ENCODE results near the gene TSPAN8.
"Not testable (repeated sequence)": the region's sequence is repeated elsewhere in the genome, so short reads cannot be mapped to it uniquely, and the experiment has no call there.

Gene TSPAN8

GRCh38 chr12:71157601-71158233, at the start of gene TSPAN8:
Gene TSPAN8, minus strand, starts transcription at chr12:71157999. Its CDS starts 321 bp downstream, at chr12:71157678.
- no peak for DNase-seq (ENCODE audit: low read depth)

- DNase-seq (ENCODE audit: low read depth) = no peak
These were observed 43.4 kb upstream of the TSPAN8 start for GRCh38 chr12:71201136-71201679.

- DNase-seq (ENCODE audit: low read depth) = no peak
These were observed 42.9 kb upstream of the TSPAN8 start for GRCh38 chr12:71200706-71201105.

GRCh38 chr12:71197460-71197859, 39.7 kb upstream of the TSPAN8 start:
- no peak for DNase-seq (ENCODE audit: low read depth)

- DNase-seq (ENCODE audit: low read depth) = no peak
These were observed 37.6 kb upstream of the TSPAN8 start for GRCh38 chr12:71195338-71195896.

- no peak for DNase-seq (ENCODE audit: low read depth)
These were observed 36.9 kb upstream of the TSPAN8 start for GRCh38 chr12:71194657-71195056.

GRCh38 chr12:71193041-71193440, 35.2 kb upstream of the TSPAN8 start:
- DNase-seq (ENCODE audit: low read depth) = no peak

- DNase-seq (ENCODE audit: low read depth) = no peak
These were observed 33.9 kb upstream of the TSPAN8 start for GRCh38 chr12:71191509-71192196.

GRCh38 chr12:71190822-71191221, 33.0 kb upstream of the TSPAN8 start:
- DNase-seq (ENCODE audit: low read depth) = no peak

GRCh38 chr12:71187379-71187778, 29.6 kb upstream of the TSPAN8 start:
- DNase-seq (ENCODE audit: low read depth) = no peak

GRCh38 chr12:71186571-71187288, 28.9 kb upstream of the TSPAN8 start:
- no peak for DNase-seq (ENCODE audit: low read depth)

- DNase-seq (ENCODE audit: low read depth) = no peak
These were observed 26.0 kb upstream of the TSPAN8 start for GRCh38 chr12:71183846-71184245.

GRCh38 chr12:71183018-71183417, 25.2 kb upstream of the TSPAN8 start:
- no peak for DNase-seq (ENCODE audit: low read depth)

- no peak for DNase-seq (ENCODE audit: low read depth)
These were observed 20.4 kb upstream of the TSPAN8 start for GRCh38 chr12:71178162-71178561.

- DNase-seq (ENCODE audit: low read depth) = no peak
These were observed 17.0 kb upstream of the TSPAN8 start for GRCh38 chr12:71174825-71175224.

GRCh38 chr12:71174146-71174545, 16.3 kb upstream of the TSPAN8 start:
- DNase-seq (ENCODE audit: low read depth) = no peak

GRCh38 chr12:71170456-71170855, 12.7 kb upstream of the TSPAN8 start:
- no peak for DNase-seq (ENCODE audit: low read depth)

- no peak for DNase-seq (ENCODE audit: low read depth)
These were observed 11.5 kb upstream of the TSPAN8 start for GRCh38 chr12:71169286-71169685.

GRCh38 chr12:71166862-71167496, 9.2 kb upstream of the TSPAN8 start:
- no peak for DNase-seq (ENCODE audit: low read depth)

GRCh38 chr12:71166280-71166679, 8.5 kb upstream of the TSPAN8 start:
- no peak for DNase-seq (ENCODE audit: low read depth)

- DNase-seq (ENCODE audit: low read depth) = not testable (repeated sequence)
These were observed 8.0 kb upstream of the TSPAN8 start for GRCh38 chr12:71165780-71166179.

- no peak for DNase-seq (ENCODE audit: low read depth)
These were observed 6.9 kb upstream of the TSPAN8 start for GRCh38 chr12:71164568-71165197.

Measured in fibroblast of the conjunctiva (primary cell).